ENCODE data around the gene TBX1.

The TBX1 gene

DNA sequence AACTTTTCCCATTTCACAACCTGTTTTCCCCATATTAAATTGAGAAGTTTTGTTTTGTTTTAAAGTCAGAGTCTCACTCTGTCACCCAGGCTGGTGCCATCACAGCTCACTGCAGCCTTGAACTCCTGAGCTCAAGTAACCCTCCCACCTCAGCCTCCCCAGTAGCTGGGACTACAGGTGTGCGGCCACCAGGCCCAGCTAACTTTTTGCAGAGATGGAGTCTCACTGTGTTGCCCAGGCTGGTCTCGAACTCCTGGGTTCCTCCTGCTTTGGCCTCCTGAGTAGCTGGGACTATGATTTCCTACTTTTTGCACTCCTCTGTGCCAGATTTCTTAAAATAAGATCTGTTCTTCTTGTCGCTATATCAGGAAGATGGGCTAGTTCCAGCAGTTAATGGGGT, 49.2 kb downstream of the TBX1 start:
- no peak overlapping the region for H3K27ac ChIP-seq
- no peak for TF ChIP-seq CTCF (IDR thresholded peaks at IDR 0.05)
- no peak for TF ChIP-seq ZFX (IDR thresholded peaks at IDR 0.05; ENCODE audit: borderline replicate concordance)

GRCh38 chr22:19810381-19811201, 50.0 kb downstream of the TBX1 start:
- TF ChIP-seq CTCF (IDR thresholded peaks at IDR 0.05) (no peak), ZFX (IDR thresholded peaks at IDR 0.05; ENCODE audit: borderline replicate concordance) (no peak)
- no peak overlapping the region for H3K27ac ChIP-seq

DNA sequence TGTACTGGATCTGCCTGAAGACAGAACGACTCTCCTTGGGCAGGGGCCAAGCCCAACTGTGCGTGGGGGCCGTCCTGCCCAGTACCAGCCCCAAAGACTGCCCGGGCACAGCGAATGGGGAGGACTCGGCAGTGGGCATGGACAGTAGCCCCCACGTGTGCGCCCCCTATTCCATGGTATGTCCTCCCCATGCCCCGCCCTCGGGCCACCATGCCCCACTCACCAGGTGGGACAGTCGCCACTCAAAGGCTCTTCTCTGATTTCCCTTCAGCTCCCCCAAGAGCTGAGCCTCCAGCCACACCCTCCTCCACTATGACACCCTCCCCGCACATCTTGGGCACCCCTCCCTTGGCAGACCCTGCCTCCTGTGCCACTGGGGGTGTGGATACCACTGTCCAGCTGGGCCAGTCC, 50.6 kb downstream of the TBX1 start:
- no peak overlapping the region for H3K27ac ChIP-seq
- TF ChIP-seq ZFX (IDR thresholded peaks at IDR 0.05; ENCODE audit: borderline replicate concordance) (no peak), CTCF (IDR thresholded peaks at IDR 0.05) (no peak)

GRCh38 chr22:19811811-19812771, 51.5 kb downstream of the TBX1 start:
- H3K27ac ChIP-seq: no peak overlapping the region
- TF ChIP-seq ZFX (IDR thresholded peaks at IDR 0.05; ENCODE audit: borderline replicate concordance) (no peak), CTCF (IDR thresholded peaks at IDR 0.05) (no peak)

DNA sequence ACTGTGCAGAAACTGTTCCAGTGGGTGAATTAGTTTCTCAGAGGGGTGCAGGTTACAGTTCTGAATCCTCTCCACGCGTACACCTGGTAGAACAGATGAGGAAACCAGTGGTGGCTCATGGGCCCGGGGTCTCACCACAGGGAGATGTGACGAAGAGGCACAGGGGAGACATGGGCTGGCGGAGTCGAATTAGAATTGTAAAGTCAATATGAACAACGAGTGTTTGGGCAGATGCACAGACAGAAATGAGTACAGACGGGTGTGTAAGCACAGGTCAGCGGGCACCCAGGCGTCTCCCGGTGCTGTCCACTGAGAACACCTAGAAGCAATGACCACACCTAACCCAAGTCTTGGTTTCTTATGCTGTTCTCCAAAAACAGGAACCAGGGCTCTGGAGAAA, 52.3 kb downstream of the TBX1 start:
- TF ChIP-seq CTCF (IDR thresholded peaks at IDR 0.05): no peak
- TF ChIP-seq ZFX (IDR thresholded peaks at IDR 0.05; ENCODE audit: borderline replicate concordance): no peak
- H3K27ac ChIP-seq: no peak overlapping the region

DNA sequence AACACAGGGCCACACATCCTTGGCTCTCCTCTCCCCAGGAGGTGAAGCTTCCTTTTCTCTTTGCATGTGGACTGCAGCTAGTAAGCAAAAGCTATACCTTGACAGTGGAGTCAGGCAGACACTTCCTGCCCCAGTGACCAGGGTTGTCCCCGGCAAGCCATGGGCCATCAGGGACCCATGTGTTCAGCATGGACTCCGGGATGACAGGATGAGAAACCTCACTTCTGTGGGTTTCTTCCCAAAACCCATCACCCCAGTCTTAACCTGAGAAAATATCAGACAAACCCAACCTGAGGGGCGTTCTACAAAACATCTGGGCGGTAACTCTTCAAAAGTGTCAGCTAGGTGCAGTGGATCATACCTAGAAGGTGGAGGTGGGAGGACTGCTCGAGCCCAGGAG, 53.9 kb downstream of the TBX1 start:
- H3K27ac ChIP-seq: no peak overlapping the region
- TF ChIP-seq ZFX (IDR thresholded peaks at IDR 0.05; ENCODE audit: borderline replicate concordance): no peak
- no peak for TF ChIP-seq CTCF (IDR thresholded peaks at IDR 0.05)

All from 22Rv1 (cell line).